IMR-90 (cell line): ENCODE measurements around the gene MOB3A. TPM values are rescaled to one million over a fixed set of nuclear protein-coding genes. Genes with fewer than 3 reads are reported as not detected.

Experiments
- ATAC-seq: fragments of 200-7000 bp; cut with Tn5 transposase; 2 replicates; pipeline ENCODE4 v1.9.1; 2020; ENCODE audit warnings: low read depth, mild to moderate bottlenecking, moderate library complexity
- BruUV-seq: library from RNA; stranded (reverse); fragments of 400-500 nt; replicated peaks from 2 replicates; lab custom pipeline; 2021; lab: Mats Ljungman, UMichigan
- CTCF ChIA-PET: fragments of 300-600 bp; formaldehyde crosslinking; extraction: SDS; loops from one replicate; lab custom pipeline; 2021; ENCODE audit warnings: antibody characterized with exemption; lab: Yijun Ruan, JAX
- POLR2A ChIA-PET: fragments of 300-600 bp; sonication (Branson Sonifier 250); formaldehyde crosslinking; loops from one replicate; lab custom pipeline; 2022; ENCODE audit warnings: antibody characterized with exemption; ENCODE audit not compliant: unreplicated experiment; lab: Charles Lee
- DNase-seq: peaks from one replicate; pipeline ENCODE4 v3.0.0; 2013
- H2AFZ ChIP-seq: replicated peaks from 2 replicates; pipeline ENCODE3; 2013; ENCODE audit warnings: low read length, mild to moderate bottlenecking; ENCODE audit not compliant: poor library complexity
- H2AK5ac ChIP-seq: 2 replicates; pipeline ENCODE4 v1.6.1; 2013; ENCODE audit warnings: low read depth, low read length, inconsistent platforms
- H2AK9ac ChIP-seq: replicated peaks from 2 replicates; pipeline ENCODE3; 2013; ENCODE audit warnings: mild to moderate bottlenecking, low read depth, low read length, moderate library complexity; ENCODE audit not compliant: poor library complexity
- H2BK120ac ChIP-seq: 2 replicates; pipeline ENCODE4 v1.6.1; 2013; ENCODE audit warnings: low read depth, low read length, inconsistent platforms
- H2BK15ac ChIP-seq: 3 replicates; pipeline ENCODE4 v1.6.1; 2013; ENCODE audit warnings: low read depth, low read length, inconsistent platforms
- H2BK20ac ChIP-seq: 2 replicates; pipeline ENCODE4 v1.6.1; 2013; ENCODE audit warnings: low read depth, mild to moderate bottlenecking, inconsistent platforms, low read length, moderate library complexity
- H2BK5ac ChIP-seq: 2 replicates; pipeline ENCODE4 v1.6.1; 2013; ENCODE audit warnings: mild to moderate bottlenecking, low read depth, low read length, inconsistent platforms; ENCODE audit not compliant: poor library complexity, severe bottlenecking
- H3K14ac ChIP-seq: replicated peaks from 2 replicates; pipeline ENCODE4 v1.6.1; 2013; ENCODE audit warnings: low read depth, low read length, inconsistent platforms
- H3K18ac ChIP-seq: 2 replicates; pipeline ENCODE4 v1.6.1; 2013; ENCODE audit warnings: low read depth, low read length, control low read depth
- H3K23ac ChIP-seq: 2 replicates; pipeline ENCODE4 v1.6.1; 2013; ENCODE audit warnings: low read depth, low read length, inconsistent platforms
- H3K27ac ChIP-seq: 2 replicates; pipeline ENCODE4 v1.5.1; 2013; ENCODE audit warnings: mild to moderate bottlenecking, control low read depth, low read length; ENCODE audit not compliant: insufficient read depth
- H3K27me3 ChIP-seq: 2 replicates; pipeline ENCODE4 v1.6.1; 2013; ENCODE audit warnings: low read length; ENCODE audit not compliant: control insufficient read depth, insufficient read depth
- H3K36me3 ChIP-seq: 2 replicates; pipeline ENCODE4 v1.6.1; 2013; ENCODE audit warnings: low read length, mixed read lengths; ENCODE audit not compliant: control insufficient read depth, insufficient read depth
- H3K4ac ChIP-seq: 2 replicates; pipeline ENCODE4 v1.6.1; 2013; ENCODE audit warnings: low read depth, low read length, inconsistent platforms
- H3K4me1 ChIP-seq: 2 replicates; pipeline ENCODE4 v1.6.1; 2013; ENCODE audit warnings: low read length, mixed read lengths; ENCODE audit not compliant: control insufficient read depth, insufficient read depth
- H3K4me2 ChIP-seq: 2 replicates; pipeline ENCODE4 v1.6.1; 2013; ENCODE audit warnings: low read depth, mild to moderate bottlenecking, control low read depth, low read length, moderate library complexity
- H3K4me3 ChIP-seq: 2 replicates; pipeline ENCODE4 v1.5.1; 2013; ENCODE audit warnings: low read depth, mild to moderate bottlenecking, control low read depth, low read length, moderate library complexity; ENCODE audit not compliant: insufficient read depth
- H3K56ac ChIP-seq: 2 replicates; pipeline ENCODE4 v1.6.1; 2013; ENCODE audit warnings: low read length, inconsistent platforms; ENCODE audit not compliant: insufficient read depth; ENCODE audit errors: extremely low read depth
- H3K79me1 ChIP-seq, 2 experiments: 2 replicates each; pipeline ENCODE4 v1.6.1; 2013; ENCODE audit warnings: low read length in 2 of 2, inconsistent platforms in 1 of 2, low read depth in 1 of 2
- H3K9ac ChIP-seq: 2 replicates; pipeline ENCODE4 v1.6.1; 2013; ENCODE audit warnings: low read depth, low read length, control low read depth
- H3K9me1 ChIP-seq: 2 replicates; pipeline ENCODE4 v1.6.1; 2013; ENCODE audit warnings: low read length, inconsistent platforms; ENCODE audit not compliant: insufficient read depth
- H3K9me3 ChIP-seq: 2 replicates; pipeline ENCODE4 v1.6.1; 2013; ENCODE audit warnings: low read length; ENCODE audit not compliant: control insufficient read depth, insufficient read depth
- H4K20me1 ChIP-seq: 2 replicates; pipeline ENCODE4 v1.6.1; 2013; ENCODE audit warnings: low read length, inconsistent platforms; ENCODE audit not compliant: insufficient read depth
- H4K5ac ChIP-seq: 2 replicates; pipeline ENCODE4 v1.6.1; 2013; ENCODE audit warnings: mild to moderate bottlenecking, low read depth, low read length, control low read depth
- H4K8ac ChIP-seq, 2 experiments: 2 replicates each; pipeline ENCODE4 v1.6.1; 2013; ENCODE audit warnings: low read depth in 2 of 2, low read length in 2 of 2, control low read depth in 1 of 2, inconsistent platforms in 1 of 2
- H4K91ac ChIP-seq: 2 replicates; pipeline ENCODE4 v1.6.1; 2013; ENCODE audit warnings: low read depth, low read length, inconsistent platforms; ENCODE audit not compliant: insufficient read depth
- BHLHE40 ChIP-seq: fragments of 150-350 bp; IDR thresholded peaks from 2 replicates; pipeline ENCODE4 v1.6.1; 2016; ENCODE audit warnings: mild to moderate bottlenecking, low read depth, low read length
- CEBPB ChIP-seq: IDR thresholded peaks from 2 replicates; pipeline ENCODE4 v1.6.1; 2012; ENCODE audit warnings: low read depth, low read length, improper control_type of control experiment
- FOS ChIP-seq: fragments of 150-350 bp; IDR thresholded peaks from 2 replicates; pipeline ENCODE4 v1.6.1; 2016; ENCODE audit warnings: low read depth, low read length
- MAFK ChIP-seq: IDR thresholded peaks from 2 replicates; pipeline ENCODE4 v1.6.1; 2012; ENCODE audit warnings: low read depth, low read length, improper control_type of control experiment
- MAZ ChIP-seq: IDR thresholded peaks from 2 replicates; pipeline ENCODE4 v1.6.1; 2012; ENCODE audit warnings: low read depth, mild to moderate bottlenecking, low read length, improper control_type of control experiment, moderate library complexity, borderline replicate concordance
- MXI1 ChIP-seq: IDR thresholded peaks from 2 replicates; pipeline ENCODE4 v1.6.1; 2012; ENCODE audit warnings: low read depth, mild to moderate bottlenecking, low read length, moderate library complexity, borderline replicate concordance
- NFE2L2 ChIP-seq: fragments of 150-350 bp; IDR thresholded peaks from 2 replicates; pipeline ENCODE4 v1.6.1; 2016; ENCODE audit warnings: low read depth, mild to moderate bottlenecking, low read length
- POLR2A ChIP-seq: IDR thresholded peaks from 2 replicates; pipeline ENCODE4 v1.6.1; 2012; ENCODE audit warnings: mild to moderate bottlenecking, low read depth, low read length
- RAD21 ChIP-seq: IDR thresholded peaks from 2 replicates; pipeline ENCODE4 v1.6.1; 2012; ENCODE audit warnings: low read length, improper control_type of control experiment
- RFX5 ChIP-seq: IDR thresholded peaks from 2 replicates; pipeline ENCODE4 v1.8.0; 2012; ENCODE audit warnings: low read depth, mild to moderate bottlenecking, low read length, moderate library complexity
- SMC3 ChIP-seq: fragments of 150-350 bp; IDR thresholded peaks from 2 replicates; pipeline ENCODE4 v1.6.1; 2016; ENCODE audit warnings: low read depth, mild to moderate bottlenecking, antibody characterized with exemption, low read length, moderate library complexity
- WGBS, 2 experiments: methylation state at CpG; one replicate each; pipeline versions ENCODE4 v1.1.5 to v1.1.7; 2013; ENCODE audit warnings: missing lambda C conversion rate in 2 of 2; ENCODE audit not compliant: insufficient read length in 1 of 2; ENCODE audit errors: extremely low coverage in 2 of 2; 5-methylcytosine and 5-hydroxymethylcytosine counted together
- dilution Hi-C: fragments of 300-500 bp; cut with HindIII; formaldehyde crosslinking; loops from one replicate; pipeline ENCODE4 v1.14.3; 2018; ENCODE audit warnings: low sequenced_read_pairs; ENCODE audit not compliant: unreplicated experiment
- in situ Hi-C: fragments of 300-500 bp; cut with MboI; formaldehyde crosslinking; loops from 3 replicates; pipeline ENCODE4 v1.14.3; 2019; ENCODE audit warnings: low sequenced_read_pairs, inconsistent platforms, mixed read lengths
- intact Hi-C: fragments of 100-400 bp; cut with micrococcal nuclease; formaldehyde crosslinking; loops from 2 replicates; pipeline ENCODE4 v1.10.0; 2022
- polyA plus RNA-seq, 3 experiments: library from polyadenylated mRNA; depleted of rRNA; stranded (reverse); fragments of >200 nt; gene quantifications; 2 replicates each; pipeline ENCODE4 v1.2.3, GENCODE V29; 2012; ENCODE audit warnings: low replicate concordance in 1 of 3
- total RNA-seq: library from RNA; depleted of rRNA; stranded (reverse); fragments of >200 nt; gene quantifications from 2 replicates; pipeline ENCODE4 v1.2.3, GENCODE V29; 2012
- TF ChIP-seq, protein P1 (sequence below): fragments of 150-350 bp; IDR thresholded peaks from 2 replicates; pipeline ENCODE4 v1.6.1; 2016; ENCODE audit warnings: low read depth, mild to moderate bottlenecking, low read length, moderate library complexity, borderline replicate concordance
- TF ChIP-seq, protein P2 (sequence below): conservative IDR thresholded peaks from 2 replicates; pipeline ENCODE4 v1.5.1; 2012; ENCODE audit warnings: mild to moderate bottlenecking, low read depth, low read length, improper control_type of control experiment
- TF ChIP-seq, protein P3 (sequence below): fragments of 150-350 bp; IDR thresholded peaks from 2 replicates; pipeline ENCODE4 v1.6.1; 2017; ENCODE audit warnings: mild to moderate bottlenecking, antibody characterized with exemption, low read length, low read depth

MOB3A gene
- total and polyA plus RNA-seq, 2 of the 4 experiments (the other 2 are of a cell fraction) = 9.3 to 26.5 TPM

DNA sequence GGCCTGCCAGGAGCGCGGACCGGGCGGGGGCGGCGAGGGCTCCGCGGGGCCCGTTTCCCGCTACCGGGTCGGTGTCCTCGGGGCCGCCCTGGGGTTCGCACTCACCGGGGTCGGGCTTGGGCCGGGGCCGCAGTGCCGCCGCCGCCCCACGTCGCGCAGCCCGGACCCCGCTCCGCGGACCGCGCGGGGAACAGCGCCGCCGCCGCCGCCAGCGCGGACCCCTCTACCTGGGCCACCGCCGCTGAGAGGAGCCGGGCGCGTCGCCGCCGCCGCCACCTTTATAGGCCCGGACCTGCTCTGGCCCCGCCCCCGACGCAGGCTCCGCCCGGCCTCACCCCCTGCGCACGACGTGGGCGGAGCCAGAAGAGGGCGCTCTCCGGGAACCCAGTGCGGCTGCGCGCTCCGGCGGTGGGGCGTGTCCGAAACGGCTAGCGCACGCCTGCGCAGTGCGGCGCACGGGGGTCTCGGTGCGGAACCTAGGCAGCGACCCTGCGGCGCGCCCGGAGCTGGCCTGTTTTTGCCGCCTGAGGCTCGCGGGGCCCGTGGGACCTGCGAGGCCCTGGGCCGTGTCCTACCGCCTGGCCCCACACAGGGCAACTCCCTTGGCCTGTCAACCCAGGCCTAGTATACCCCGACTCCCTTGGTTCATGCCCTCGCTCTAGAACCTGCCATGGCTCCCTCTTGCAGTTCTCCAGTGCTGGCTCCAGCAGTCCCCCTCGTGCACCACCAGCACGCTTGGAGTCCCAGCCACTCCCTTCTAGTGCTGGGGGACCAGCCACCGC, 44.9 kb downstream of the MOB3A start, which contains the start of gene MKNK2:
Gene MKNK2, minus strand, starts transcription at position 254 of the 782 bp plus-strand sequence. CDS start 393 bp downstream, outside the sequence.
- Histone ChIP-seq H4K91ac (peak within 1 kb of the TSS; percentile 72), H2BK15ac (no peak within 1 kb of the TSS), H2BK120ac (peak within 1 kb of the TSS; percentile 1; the same call in 1 of the 2 replicates), H2AK5ac (peak within 1 kb of the TSS; percentile 83), H2BK20ac (no peak within 1 kb of the TSS), H2AK9ac (peak within 1 kb of the TSS; percentile 97), H3K4ac (peak within 1 kb of the TSS; percentile 64), H3K36me3 (peaks cover 6% of the 10 kb centered on the region; the same call in 1 of the 2 replicates), H3K18ac (peak within 1 kb of the TSS; percentile 32; the same call in 1 of the 2 replicates), H3K27ac (peak within 1 kb of the TSS; percentile 85), H3K56ac (peak within 1 kb of the TSS; percentile 32; the same call in 1 of the 2 replicates), H3K4me3 (peak within 1 kb of the TSS; percentile 75), H3K4me2 (peak within 1 kb of the TSS; percentile 90), H3K27me3 (no peaks in the 10 kb centered on the region), H4K20me1 (peaks cover 43% of the 10 kb centered on the region), H2AFZ (peak within 1 kb of the TSS; percentile 90), H2BK5ac (peak within 1 kb of the TSS; percentile 80), H3K9ac (peak within 1 kb of the TSS; percentile 80), H3K14ac (peak within 1 kb of the TSS; percentile 51), H3K9me1 (peaks cover 9% of the 10 kb centered on the region), H3K4me1 (peaks cover 30% of the 10 kb centered on the region), H3K23ac (peak within 1 kb of the TSS; percentile 61; the same call in 1 of the 2 replicates), H4K8ac (peak within 1 kb of the TSS; percentile 93 to 97), H3K79me1 (peaks cover 5 to 55% of the 10 kb centered on the region in 2 experiments; a peak in 3 of 4 replicates), H4K5ac (peak within 1 kb of the TSS; percentile 92), H3K9me3 (no peaks in the 10 kb centered on the region)
- no TSS peak for BruUV-seq
- 3% methylated on average over 46 of the region's 93 CpGs; no CpG with 5 or more reads in 1 of the 2 experiments for WGBS, 2 experiments
- ATAC-seq (peak; percentile 93), DNase-seq (peak; percentile 79)
- ChIA-PET CTCF (no interaction called here), POLR2A (no interaction called here)
- intact Hi-C loops (no loop called here), dilution Hi-C loops (no loop called here), in situ Hi-C loops (no loop called here)
- TF ChIP-seq FOS (no peak), RAD21 (peak; percentile 19; the same call in 1 of the 2 replicates), BHLHE40 (no peak), MAZ (peak; percentile 89; the same call in 1 of the 2 replicates), RFX5 (no peak), MXI1 (peak; percentile 38; the same call in 1 of the 2 replicates), CEBPB (no peak), MAFK (no peak), POLR2A (peak; percentile 99), NFE2L2 (no peak), SMC3 (peak; percentile 25)
- TF ChIP-seq, protein P1, sequence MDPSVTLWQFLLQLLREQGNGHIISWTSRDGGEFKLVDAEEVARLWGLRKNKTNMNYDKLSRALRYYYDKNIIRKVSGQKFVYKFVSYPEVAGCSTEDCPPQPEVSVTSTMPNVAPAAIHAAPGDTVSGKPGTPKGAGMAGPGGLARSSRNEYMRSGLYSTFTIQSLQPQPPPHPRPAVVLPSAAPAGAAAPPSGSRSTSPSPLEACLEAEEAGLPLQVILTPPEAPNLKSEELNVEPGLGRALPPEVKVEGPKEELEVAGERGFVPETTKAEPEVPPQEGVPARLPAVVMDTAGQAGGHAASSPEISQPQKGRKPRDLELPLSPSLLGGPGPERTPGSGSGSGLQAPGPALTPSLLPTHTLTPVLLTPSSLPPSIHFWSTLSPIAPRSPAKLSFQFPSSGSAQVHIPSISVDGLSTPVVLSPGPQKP = no peak
- TF ChIP-seq, protein P2, sequence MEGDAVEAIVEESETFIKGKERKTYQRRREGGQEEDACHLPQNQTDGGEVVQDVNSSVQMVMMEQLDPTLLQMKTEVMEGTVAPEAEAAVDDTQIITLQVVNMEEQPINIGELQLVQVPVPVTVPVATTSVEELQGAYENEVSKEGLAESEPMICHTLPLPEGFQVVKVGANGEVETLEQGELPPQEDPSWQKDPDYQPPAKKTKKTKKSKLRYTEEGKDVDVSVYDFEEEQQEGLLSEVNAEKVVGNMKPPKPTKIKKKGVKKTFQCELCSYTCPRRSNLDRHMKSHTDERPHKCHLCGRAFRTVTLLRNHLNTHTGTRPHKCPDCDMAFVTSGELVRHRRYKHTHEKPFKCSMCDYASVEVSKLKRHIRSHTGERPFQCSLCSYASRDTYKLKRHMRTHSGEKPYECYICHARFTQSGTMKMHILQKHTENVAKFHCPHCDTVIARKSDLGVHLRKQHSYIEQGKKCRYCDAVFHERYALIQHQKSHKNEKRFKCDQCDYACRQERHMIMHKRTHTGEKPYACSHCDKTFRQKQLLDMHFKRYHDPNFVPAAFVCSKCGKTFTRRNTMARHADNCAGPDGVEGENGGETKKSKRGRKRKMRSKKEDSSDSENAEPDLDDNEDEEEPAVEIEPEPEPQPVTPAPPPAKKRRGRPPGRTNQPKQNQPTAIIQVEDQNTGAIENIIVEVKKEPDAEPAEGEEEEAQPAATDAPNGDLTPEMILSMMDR = peak; percentile 81
- TF ChIP-seq, protein P3, sequence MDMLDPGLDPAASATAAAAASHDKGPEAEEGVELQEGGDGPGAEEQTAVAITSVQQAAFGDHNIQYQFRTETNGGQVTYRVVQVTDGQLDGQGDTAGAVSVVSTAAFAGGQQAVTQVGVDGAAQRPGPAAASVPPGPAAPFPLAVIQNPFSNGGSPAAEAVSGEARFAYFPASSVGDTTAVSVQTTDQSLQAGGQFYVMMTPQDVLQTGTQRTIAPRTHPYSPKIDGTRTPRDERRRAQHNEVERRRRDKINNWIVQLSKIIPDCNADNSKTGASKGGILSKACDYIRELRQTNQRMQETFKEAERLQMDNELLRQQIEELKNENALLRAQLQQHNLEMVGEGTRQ = no peak
